ENCODE results near the gene MTHFD2L. TPM values are rescaled to one million over a fixed set of nuclear protein-coding genes. Genes with fewer than 3 reads are reported as not detected.

MTHFD2L gene
- total and polyA plus RNA-seq, 10 donors, result 7.8 to 19.7 (median 13.3) TPM

GRCh38 chr4:74287791-74288190, 129.9 kb downstream of the MTHFD2L start:
- Histone ChIP-seq H3K36me3 (no peaks in the 10 kb centered on the region), H3K9me3 (peaks cover 0 to 7% (median 0%) of the 10 kb centered on the region in 8 donors), H3K4me3 (no peak overlapping the region), H3K27ac (no peak overlapping the region), H3K27me3 (replicated peaks in 1 of 7) (no peaks in the 10 kb centered on the region), H3K4me1 (no peaks in the 10 kb centered on the region)
- TF ChIP-seq POLR2A (IDR thresholded peaks at IDR 0.05), result no peak
- TF ChIP-seq CTCF (IDR thresholded peaks at IDR 0.05 in 8 of 11, conservative IDR thresholded peaks at IDR 0.05 in 3 of 11), result no peak
- no peak for TF ChIP-seq POLR2AphosphoS5 (IDR thresholded peaks at IDR 0.05)
- no peak for DNase-seq
- intact Hi-C loops (cut with DNase I; ENCODE audit: low total_unique reads), result no loop called here

- Histone ChIP-seq H3K4me3 (no peak overlapping the region), H3K27me3 (replicated peaks in 1 of 7) (no peaks in the 10 kb centered on the region), H3K9me3 (peaks cover 0 to 9% (median 0%) of the 10 kb centered on the region in 8 donors), H3K36me3 (no peaks in the 10 kb centered on the region), H3K4me1 (no peaks in the 10 kb centered on the region), H3K27ac (no peak overlapping the region)
- 81 to 98% (median 95%) methylated on average over 1 of the region's 1 CpG for WGBS, 5 donors
- TF ChIP-seq POLR2AphosphoS5 (IDR thresholded peaks at IDR 0.05), result no peak
- intact Hi-C loops (cut with DNase I; ENCODE audit: low total_unique reads), result no loop called here
- no peak for DNase-seq
These were observed 133.6 kb downstream of the MTHFD2L start for GRCh38 chr4:74291471-74291870.

GRCh38 chr4:74292111-74292870, 134.4 kb downstream of the MTHFD2L start:
- no peak for TF ChIP-seq POLR2AphosphoS5 (IDR thresholded peaks at IDR 0.05)
- no peak for TF ChIP-seq CTCF (IDR thresholded peaks at IDR 0.05 in 8 of 11, conservative IDR thresholded peaks at IDR 0.05 in 3 of 11)
- no peak for TF ChIP-seq POLR2A (IDR thresholded peaks at IDR 0.05)
- no peak overlapping the region for H3K4me3 ChIP-seq
- intact Hi-C loops (cut with DNase I; ENCODE audit: low total_unique reads), result no loop called here
- no peak for DNase-seq
- H3K36me3 ChIP-seq, result no peaks in the 10 kb centered on the region
- H3K4me1 ChIP-seq, result no peaks in the 10 kb centered on the region
- no peaks in the 10 kb centered on the region for H3K27me3 ChIP-seq (replicated peaks in 1 of 7)
- peaks cover 0 to 9% (median 0%) of the 10 kb centered on the region in 8 donors for H3K9me3 ChIP-seq
- H3K27ac ChIP-seq, result no peak overlapping the region

- TF ChIP-seq POLR2AphosphoS5 (IDR thresholded peaks at IDR 0.05) (no peak), CTCF (IDR thresholded peaks at IDR 0.05 in 8 of 11, conservative IDR thresholded peaks at IDR 0.05 in 3 of 11) (no peak), POLR2A (IDR thresholded peaks at IDR 0.05) (no peak)
- Histone ChIP-seq H3K9me3 (peaks cover 0 to 9% (median 0%) of the 10 kb centered on the region in 8 donors), H3K27me3 (replicated peaks in 1 of 7) (no peaks in the 10 kb centered on the region), H3K36me3 (no peaks in the 10 kb centered on the region), H3K4me3 (no peak overlapping the region), H3K27ac (no peak overlapping the region), H3K4me1 (no peaks in the 10 kb centered on the region)
- whole genome bisulfite sequencing, 5 donors, result 82 to 91% (median 87%) methylated on average over 2 of the region's 2 CpGs
- DNase-seq, result no peak
- intact Hi-C loops (cut with DNase I; ENCODE audit: low total_unique reads), result no loop called here
These were observed 135.6 kb downstream of the MTHFD2L start for GRCh38 chr4:74293558-74293957.

Measured in spleen (tissue), 11 donors.